ENCODE measurements around the gene EXOC6B.

DNA sequence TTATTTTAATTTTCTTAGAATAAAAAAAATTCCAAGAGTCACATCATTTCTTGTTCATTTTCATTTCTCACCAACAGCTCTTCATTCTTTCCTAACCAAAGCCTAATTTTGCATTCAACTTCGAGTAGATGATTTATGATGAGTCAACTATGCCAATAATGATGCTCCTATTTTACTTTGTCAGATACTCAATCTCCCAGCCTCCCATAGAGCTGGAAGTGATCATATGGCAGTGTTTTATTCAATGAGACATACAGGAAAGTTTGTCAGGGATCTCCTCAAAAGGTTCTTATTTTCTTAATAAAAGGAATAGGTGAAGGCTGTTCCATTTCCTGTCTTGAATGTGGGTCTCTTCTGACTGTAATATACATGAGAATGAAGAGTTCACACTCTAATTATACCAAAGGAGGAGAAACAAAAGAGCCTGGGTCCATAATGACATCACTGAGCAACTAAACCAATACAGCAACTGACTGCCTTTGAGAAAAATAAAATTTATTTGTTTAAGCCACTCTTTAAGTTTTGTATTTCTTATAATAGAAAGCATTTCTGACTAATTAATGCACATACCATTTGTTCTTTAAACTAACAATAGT is 447.0 kb downstream of the EXOC6B start:
- TF ChIP-seq, protein P1, sequence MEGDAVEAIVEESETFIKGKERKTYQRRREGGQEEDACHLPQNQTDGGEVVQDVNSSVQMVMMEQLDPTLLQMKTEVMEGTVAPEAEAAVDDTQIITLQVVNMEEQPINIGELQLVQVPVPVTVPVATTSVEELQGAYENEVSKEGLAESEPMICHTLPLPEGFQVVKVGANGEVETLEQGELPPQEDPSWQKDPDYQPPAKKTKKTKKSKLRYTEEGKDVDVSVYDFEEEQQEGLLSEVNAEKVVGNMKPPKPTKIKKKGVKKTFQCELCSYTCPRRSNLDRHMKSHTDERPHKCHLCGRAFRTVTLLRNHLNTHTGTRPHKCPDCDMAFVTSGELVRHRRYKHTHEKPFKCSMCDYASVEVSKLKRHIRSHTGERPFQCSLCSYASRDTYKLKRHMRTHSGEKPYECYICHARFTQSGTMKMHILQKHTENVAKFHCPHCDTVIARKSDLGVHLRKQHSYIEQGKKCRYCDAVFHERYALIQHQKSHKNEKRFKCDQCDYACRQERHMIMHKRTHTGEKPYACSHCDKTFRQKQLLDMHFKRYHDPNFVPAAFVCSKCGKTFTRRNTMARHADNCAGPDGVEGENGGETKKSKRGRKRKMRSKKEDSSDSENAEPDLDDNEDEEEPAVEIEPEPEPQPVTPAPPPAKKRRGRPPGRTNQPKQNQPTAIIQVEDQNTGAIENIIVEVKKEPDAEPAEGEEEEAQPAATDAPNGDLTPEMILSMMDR (IDR thresholded peaks at IDR 0.05; ENCODE audit: low read depth, low read length) = no peak
- no peak for TF ChIP-seq EZH2phosphoT487 (IDR thresholded peaks at IDR 0.05; ENCODE audit: low read depth)
